Neural cell (in vitro differentiated cells): Measurements from ENCODE around the gene KL. TPM values are rescaled to one million over a fixed set of nuclear protein-coding genes. Genes with fewer than 3 reads are reported as not detected.

ENCODE experiments used
- H2AFZ ChIP-seq: fragments of 200-600, 300-800 bp; sonication (generic), shearing (Covaris generic); 2 replicates; pipeline ENCODE4 v1.6.0; 2014; ENCODE audit warnings: low read depth, mild to moderate bottlenecking, antibody characterized with exemption, low read length, moderate library complexity
- H3F3A ChIP-seq: fragments of 200-600 bp; shearing (Covaris generic); 2 replicates; pipeline ENCODE4 v1.6.1; 2016; ENCODE audit warnings: mild to moderate bottlenecking, moderate library complexity, mixed read lengths, antibody characterized with exemption, low read length; ENCODE audit not compliant: insufficient read depth, poor library complexity, severe bottlenecking
- H3K27ac ChIP-seq: fragments of 200-600, 300-800 bp; sonication (generic), shearing (Covaris generic); 2 replicates; pipeline ENCODE4 v1.5.1; 2014; ENCODE audit warnings: mild to moderate bottlenecking, low read length, moderate library complexity
- H3K27me3 ChIP-seq: fragments of 300-800, 200-600 bp; sonication (generic), shearing (Covaris generic); 2 replicates; pipeline ENCODE4 v1.6.0; 2014; ENCODE audit warnings: mild to moderate bottlenecking, low read depth, low read length, moderate library complexity; ENCODE audit not compliant: insufficient read depth
- H3K36me3 ChIP-seq: fragments of 300-800, 200-600 bp; sonication (generic), shearing (Covaris generic); 2 replicates; pipeline ENCODE4 v1.5.1; 2014; ENCODE audit warnings: mild to moderate bottlenecking, antibody characterized with exemption, low read length, moderate library complexity; ENCODE audit not compliant: insufficient read depth
- H3K4me2 ChIP-seq: fragments of 300-800, 200-600 bp; sonication (generic), shearing (Covaris generic); 2 replicates; pipeline ENCODE4 v1.6.0; 2014; ENCODE audit warnings: mild to moderate bottlenecking, low read length
- H3K4me3 ChIP-seq: fragments of 300-800, 200-600 bp; sonication (generic), shearing (Covaris generic); 2 replicates; pipeline ENCODE4 v1.5.1; 2014; ENCODE audit warnings: mild to moderate bottlenecking, low read length, moderate library complexity
- H3K79me2 ChIP-seq: fragments of 200-600 bp; shearing (Covaris generic); replicated peaks from 2 replicates; pipeline ENCODE4 v1.6.0; 2014; ENCODE audit warnings: mild to moderate bottlenecking, low read length, moderate library complexity; ENCODE audit not compliant: insufficient read depth
- H3K9ac ChIP-seq: fragments of 300-800, 200-600 bp; sonication (generic), shearing (Covaris generic); 2 replicates; pipeline ENCODE4 v1.6.1; 2016; ENCODE audit warnings: mild to moderate bottlenecking, low read length, mixed read lengths
- H3K9me2 ChIP-seq: fragments of 200-600 bp; shearing (Covaris generic); 2 replicates; pipeline ENCODE4 v1.6.1; 2016; ENCODE audit warnings: mild to moderate bottlenecking, low read length, mixed read lengths; ENCODE audit not compliant: insufficient read depth
- H3K9me3 ChIP-seq: fragments of 200-600, 300-800 bp; sonication (generic), shearing (Covaris generic); 2 replicates; pipeline ENCODE4 v1.6.1; 2016; ENCODE audit warnings: mild to moderate bottlenecking, mixed run types, low read length, moderate library complexity, mixed read lengths
- H4K20me1 ChIP-seq: fragments of 200-600 bp; shearing (Covaris generic); 2 replicates; pipeline ENCODE4 v1.6.1; 2016; ENCODE audit warnings: mild to moderate bottlenecking, mixed run types; ENCODE audit not compliant: insufficient read depth
- CTCF ChIP-seq: fragments of 450-650 bp; IDR thresholded peaks from 2 replicates; pipeline ENCODE4 v1.5.1; 2014; ENCODE audit warnings: antibody characterized with exemption, mild to moderate bottlenecking, moderate library complexity; ENCODE audit not compliant: poor library complexity, severe bottlenecking
- EP300 ChIP-seq: fragments of 450-650 bp; conservative IDR thresholded peaks from 2 replicates; pipeline ENCODE4 v1.6.1; 2014; ENCODE audit warnings: antibody characterized with exemption, mild to moderate bottlenecking, moderate library complexity; ENCODE audit not compliant: poor library complexity, severe bottlenecking
- EZH2 ChIP-seq: fragments of 200-600, 300-800 bp; shearing (Covaris generic), sonication (generic); IDR thresholded peaks from 2 replicates; pipeline ENCODE4 v1.6.1; 2014; ENCODE audit warnings: antibody characterized with exemption, low read length, borderline replicate concordance, mild to moderate bottlenecking; ENCODE audit not compliant: insufficient read depth, poor library complexity, severe bottlenecking
- MXI1 ChIP-seq: fragments of 450-650 bp; conservative IDR thresholded peaks from 2 replicates; pipeline ENCODE4 v1.6.1; 2014; ENCODE audit warnings: antibody characterized with exemption, mild to moderate bottlenecking; ENCODE audit not compliant: poor library complexity, severe bottlenecking
- POLR2AphosphoS5 ChIP-seq: IDR thresholded peaks from 2 replicates; pipeline ENCODE4 v1.6.1; 2012
- RAD21 ChIP-seq: fragments of 450-650 bp; conservative IDR thresholded peaks from 2 replicates; pipeline ENCODE4 v1.6.1; 2014; ENCODE audit warnings: antibody characterized with exemption, mild to moderate bottlenecking, moderate library complexity
- REST ChIP-seq: IDR thresholded peaks from 2 replicates; pipeline ENCODE4 v1.6.1; 2012; ENCODE audit warnings: borderline replicate concordance
- SMC3 ChIP-seq: fragments of 450-650 bp; conservative IDR thresholded peaks from 2 replicates; pipeline ENCODE4 v1.6.1; 2014; ENCODE audit warnings: antibody characterized with exemption, mild to moderate bottlenecking, moderate library complexity; ENCODE audit not compliant: poor library complexity
- TAF1 ChIP-seq: IDR thresholded peaks from 2 replicates; pipeline ENCODE4 v1.6.1; 2012; ENCODE audit warnings: low read depth
- polyA plus RNA-seq: library from polyadenylated mRNA; depleted of rRNA; stranded (reverse); fragments of >200 nt; gene quantifications from 2 replicates; pipeline ENCODE4 v1.2.3, GENCODE V29; 2014

The KL gene
- polyA plus RNA-seq, 1 donor from 2014 or later: 0.09 TPM

- no peaks in the 10 kb centered on the region for H3K9me2 ChIP-seq
- TF ChIP-seq TAF1 (no peak), CTCF (no peak), EP300 (no peak), EZH2 (no peak), RAD21 (no peak), SMC3 (no peak), MXI1 (no peak), REST (no peak), POLR2AphosphoS5 (no peak)
- no peaks in the 10 kb centered on the region for H3K9me3 ChIP-seq
- H3K4me3 ChIP-seq: no peak overlapping the region
- H2AFZ ChIP-seq: no peak overlapping the region
- no peaks in the 10 kb centered on the region for H3K79me2 ChIP-seq
- no peaks in the 10 kb centered on the region for H3K36me3 ChIP-seq
- no peak overlapping the region for H3K4me2 ChIP-seq
- no peaks in the 10 kb centered on the region for H4K20me1 ChIP-seq
- H3K27me3 ChIP-seq: no peaks in the 10 kb centered on the region
- no peak overlapping the region for H3K9ac ChIP-seq
- no peaks in the 10 kb centered on the region for H3F3A ChIP-seq
- no peak overlapping the region for H3K27ac ChIP-seq
These were observed 23.1 kb upstream of the KL start for GRCh38 chr13:32993145-32993544.

GRCh38 chr13:32997399-32997798, 18.8 kb upstream of the KL start:
- H4K20me1 ChIP-seq: no peaks in the 10 kb centered on the region
- TF ChIP-seq MXI1 (no peak), EZH2 (no peak), TAF1 (no peak), SMC3 (no peak), EP300 (no peak), REST (no peak), CTCF (no peak), POLR2AphosphoS5 (no peak)
- no peak overlapping the region for H3K27ac ChIP-seq
- no peak overlapping the region for H3K4me3 ChIP-seq
- H3K4me2 ChIP-seq: no peak overlapping the region
- H2AFZ ChIP-seq: no peak overlapping the region
- H3K9ac ChIP-seq: no peak overlapping the region
- no peaks in the 10 kb centered on the region for H3F3A ChIP-seq
- no peaks in the 10 kb centered on the region for H3K27me3 ChIP-seq
- no peaks in the 10 kb centered on the region for H3K79me2 ChIP-seq
- no peaks in the 10 kb centered on the region for H3K36me3 ChIP-seq
- H3K9me3 ChIP-seq: no peaks in the 10 kb centered on the region
- H3K9me2 ChIP-seq: no peaks in the 10 kb centered on the region
